NCI-H2107 treated with DMSO at 0.1 percent for 48 hours (cell line): ENCODE data around the gene C17orf58.
"Not testable (repeated sequence)": the region's sequence is repeated elsewhere in the genome, so short reads cannot be mapped to it uniquely, and the experiment has no call there.

Source experiments
- DNase-seq: peaks from one replicate; lab custom pipeline; 2025; ENCODE audit not compliant: unreplicated experiment; lab: John Stamatoyannopoulos, UW

Gene C17orf58

GRCh38 chr17:67962156-67962555 lies 34.1 kb downstream of the C17orf58 start:
- DNase-seq: not testable (repeated sequence)

GRCh38 chr17:67960276-67960675 lies 36.0 kb downstream of the C17orf58 start:
- DNase-seq: not testable (repeated sequence)

GRCh38 chr17:67959510-67959909 lies 36.8 kb downstream of the C17orf58 start:
- DNase-seq: no peak

- no peak for DNase-seq
These were observed 45.3 kb downstream of the C17orf58 start for GRCh38 chr17:67950945-67951344.

GRCh38 chr17:67947325-67947813 lies 48.9 kb downstream of the C17orf58 start:
- no peak for DNase-seq

- no peak for DNase-seq
These were observed 49.8 kb downstream of the C17orf58 start for GRCh38 chr17:67946513-67946912.

GRCh38 chr17:67944035-67944434 lies 52.2 kb downstream of the C17orf58 start:
- no peak for DNase-seq

- DNase-seq: no peak
These were observed 53.5 kb downstream of the C17orf58 start for GRCh38 chr17:67942810-67943209.
